HG03103 (cell line): ENCODE results near the gene ACIN1.

Experiments
- ATAC-seq: cut with Tn5 transposase; IDR thresholded peaks from one replicate; pipeline ENCODE4 v1.9.1; 2021; ENCODE audit warnings: low read depth; ENCODE audit not compliant: unreplicated experiment

ACIN1 gene

DNA sequence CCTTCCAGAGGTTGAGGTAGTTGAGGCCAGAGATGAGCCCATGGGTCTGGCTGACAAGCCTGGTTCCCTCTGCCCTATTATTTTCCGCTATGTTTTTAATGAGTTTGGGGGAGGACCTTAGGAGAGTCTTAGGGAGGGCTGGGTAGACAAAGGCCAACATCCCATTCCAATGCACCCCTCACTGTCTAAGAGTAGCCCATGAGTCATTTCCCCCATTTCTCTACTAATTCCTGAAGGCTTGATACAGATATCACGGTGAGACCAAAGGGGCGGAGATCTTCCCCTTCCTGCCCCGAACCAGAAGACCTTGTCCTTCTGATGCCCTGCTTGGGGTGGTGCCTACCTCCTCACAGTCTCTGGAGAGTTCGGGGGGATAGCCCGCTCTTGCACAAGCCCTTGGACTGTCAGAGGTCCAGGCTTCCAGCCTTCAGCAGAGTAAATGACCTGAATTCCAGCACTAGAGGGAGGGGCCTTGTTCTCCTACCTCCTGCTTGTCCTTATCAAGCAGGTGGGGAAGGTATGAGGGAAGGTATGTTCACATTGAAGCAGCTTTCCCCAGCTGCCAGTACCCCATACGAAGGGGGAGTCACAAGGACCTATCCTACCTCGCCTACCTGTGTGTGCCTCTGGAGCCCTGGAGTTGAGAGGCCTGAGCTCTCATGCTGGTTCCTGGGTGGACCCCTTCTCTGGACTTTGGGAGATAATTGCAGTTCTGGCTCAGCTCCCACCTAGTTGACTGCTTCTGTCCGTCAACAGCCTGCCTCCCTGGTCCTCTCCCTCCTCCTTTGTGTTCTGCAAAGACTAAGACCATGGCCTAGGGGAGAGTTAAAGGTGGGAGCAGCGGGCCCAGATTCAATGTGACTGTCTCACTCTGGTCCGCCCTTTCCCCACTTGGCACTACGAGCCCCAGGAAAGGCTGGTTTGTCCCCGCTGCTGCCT is 49.2 kb downstream of the ACIN1 start:
- ATAC-seq, result no peak

DNA sequence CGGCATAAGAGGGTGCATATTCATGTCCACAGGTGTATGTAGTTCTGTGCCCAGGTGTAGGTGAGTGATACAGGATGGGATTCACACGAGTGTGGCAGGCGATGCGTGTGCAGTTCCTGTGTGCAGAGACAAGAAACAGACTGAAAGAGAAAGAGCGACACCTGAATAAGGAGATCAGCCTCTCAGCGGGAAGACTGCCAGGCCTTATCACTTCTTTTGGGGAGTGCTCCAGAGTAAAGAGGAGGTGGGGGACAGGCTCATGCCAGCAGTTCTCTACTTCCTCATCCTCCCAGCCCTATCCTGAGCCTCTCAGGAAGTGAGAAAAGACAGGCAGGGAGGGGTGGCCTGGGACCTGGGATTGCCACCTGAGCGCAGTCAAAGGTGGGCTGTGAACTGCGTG is 50.1 kb downstream of the ACIN1 start:
- ATAC-seq, result no peak

DNA sequence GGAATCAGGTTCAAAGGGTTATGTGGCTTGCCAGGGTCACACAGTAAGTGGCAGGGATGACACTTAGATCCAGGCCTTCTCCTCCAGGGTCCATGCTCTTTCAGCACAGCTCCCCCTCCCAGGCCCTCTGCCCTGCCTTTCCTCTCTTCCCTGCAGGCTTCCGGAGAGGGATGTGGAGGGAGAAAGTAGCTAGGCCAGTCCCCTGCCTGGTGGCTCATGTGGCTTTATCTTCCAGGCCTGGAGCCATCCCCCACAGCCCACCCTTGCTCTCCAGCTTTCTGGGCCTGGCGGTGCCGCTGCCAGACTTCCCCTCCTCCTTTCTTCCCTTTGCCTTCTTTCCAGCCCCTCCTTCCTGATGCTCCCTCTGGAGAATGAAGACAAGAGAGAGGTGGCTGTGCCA is 51.2 kb downstream of the ACIN1 start:
- no peak for ATAC-seq

DNA sequence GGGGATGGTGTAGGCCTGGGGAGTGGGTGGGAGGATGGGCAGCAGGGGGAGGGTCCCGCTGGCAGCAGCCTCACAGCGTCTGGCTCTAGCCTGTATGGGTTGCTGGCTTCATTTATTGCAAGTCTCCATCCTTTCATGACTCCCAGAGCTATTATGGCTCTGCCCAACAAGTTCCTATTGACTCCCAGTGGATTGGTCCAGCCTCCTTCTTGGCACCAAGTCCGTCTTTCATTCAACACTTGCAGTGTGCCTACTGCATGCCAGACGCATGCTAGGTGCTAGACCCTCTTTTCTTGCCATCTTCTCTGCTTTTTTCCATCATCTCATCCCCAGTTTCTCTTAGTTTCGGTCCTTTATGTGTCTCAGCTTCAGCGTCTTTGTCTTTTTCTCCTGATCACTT is 51.8 kb downstream of the ACIN1 start:
- no peak for ATAC-seq

DNA sequence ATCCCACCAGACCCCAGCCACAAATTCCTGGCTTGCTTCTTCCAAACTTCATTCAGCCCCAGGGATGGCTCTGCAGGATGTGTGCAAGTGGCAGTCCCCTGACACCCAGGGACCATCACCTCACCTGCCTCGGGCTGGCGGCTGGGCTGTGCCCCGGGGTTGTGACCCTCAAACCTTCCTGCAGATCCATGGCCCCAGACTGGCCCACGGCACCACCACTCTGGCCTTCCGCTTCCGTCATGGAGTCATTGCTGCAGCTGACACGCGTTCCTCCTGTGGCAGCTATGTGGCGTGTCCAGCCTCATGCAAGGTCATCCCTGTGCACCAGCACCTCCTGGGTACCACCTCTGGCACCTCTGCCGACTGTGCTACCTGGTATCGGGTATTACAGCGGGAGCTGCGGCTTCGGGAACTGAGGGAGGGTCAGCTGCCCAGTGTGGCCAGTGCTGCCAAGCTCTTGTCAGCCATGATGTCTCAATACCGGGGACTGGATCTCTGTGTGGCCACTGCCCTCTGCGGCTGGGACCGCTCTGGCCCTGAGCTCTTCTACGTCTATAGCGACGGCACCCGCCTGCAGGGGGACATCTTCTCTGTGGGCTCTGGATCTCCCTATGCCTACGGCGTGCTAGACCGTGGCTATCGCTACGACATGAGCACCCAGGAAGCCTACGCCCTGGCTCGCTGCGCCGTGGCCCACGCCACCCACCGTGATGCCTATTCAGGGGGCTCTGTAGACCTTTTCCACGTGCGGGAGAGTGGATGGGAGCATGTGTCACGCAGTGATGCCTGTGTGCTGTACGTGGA is 52.6 kb downstream of the ACIN1 start, which contains the start of gene PSMB11:
Gene PSMB11 (plus strand): TSS at position 51 of the 804 bp plus-strand sequence. CDS start 14 bp downstream, at position 65.
- ATAC-seq, result no peak

DNA sequence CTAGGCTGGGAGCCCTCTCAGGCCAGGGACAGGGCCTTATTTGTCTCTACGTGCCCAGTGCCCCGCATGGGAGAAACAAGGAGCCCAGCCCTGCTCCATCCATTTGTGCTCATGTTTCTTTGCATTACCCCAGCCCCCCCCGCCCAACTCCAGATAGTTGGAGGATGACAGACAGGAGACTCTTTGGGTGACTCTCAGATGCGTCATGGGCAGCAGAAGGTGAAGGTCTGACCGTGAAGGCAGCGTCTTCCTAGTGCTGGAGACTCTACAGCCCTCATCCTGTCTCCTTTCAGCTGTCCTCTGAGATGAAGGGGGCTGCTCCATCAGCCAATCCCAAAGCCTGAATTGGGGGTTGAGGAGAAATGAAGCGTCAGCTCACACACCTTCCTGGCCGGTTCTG is 53.2 kb downstream of the ACIN1 start:
- ATAC-seq, result no peak

DNA sequence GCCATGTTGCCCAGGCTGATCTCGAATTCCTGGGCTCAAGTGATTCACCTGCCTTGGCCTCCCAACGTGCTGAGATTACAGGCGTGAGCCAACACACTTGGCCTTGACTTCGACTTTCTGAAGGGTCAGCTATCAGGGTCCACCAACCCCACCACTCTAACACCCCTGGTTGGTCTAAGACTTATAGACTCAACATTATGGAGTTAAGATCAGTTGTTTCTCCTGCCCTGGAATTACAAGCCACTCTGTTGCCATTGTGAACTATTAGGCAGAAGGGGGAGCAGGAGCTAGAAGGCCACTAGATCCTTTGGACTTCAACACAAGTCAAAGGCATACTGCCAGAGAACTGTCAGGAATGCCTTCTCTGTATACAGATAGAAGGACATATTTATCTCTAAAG is 54.8 kb downstream of the ACIN1 start:
- ATAC-seq, result no peak

DNA sequence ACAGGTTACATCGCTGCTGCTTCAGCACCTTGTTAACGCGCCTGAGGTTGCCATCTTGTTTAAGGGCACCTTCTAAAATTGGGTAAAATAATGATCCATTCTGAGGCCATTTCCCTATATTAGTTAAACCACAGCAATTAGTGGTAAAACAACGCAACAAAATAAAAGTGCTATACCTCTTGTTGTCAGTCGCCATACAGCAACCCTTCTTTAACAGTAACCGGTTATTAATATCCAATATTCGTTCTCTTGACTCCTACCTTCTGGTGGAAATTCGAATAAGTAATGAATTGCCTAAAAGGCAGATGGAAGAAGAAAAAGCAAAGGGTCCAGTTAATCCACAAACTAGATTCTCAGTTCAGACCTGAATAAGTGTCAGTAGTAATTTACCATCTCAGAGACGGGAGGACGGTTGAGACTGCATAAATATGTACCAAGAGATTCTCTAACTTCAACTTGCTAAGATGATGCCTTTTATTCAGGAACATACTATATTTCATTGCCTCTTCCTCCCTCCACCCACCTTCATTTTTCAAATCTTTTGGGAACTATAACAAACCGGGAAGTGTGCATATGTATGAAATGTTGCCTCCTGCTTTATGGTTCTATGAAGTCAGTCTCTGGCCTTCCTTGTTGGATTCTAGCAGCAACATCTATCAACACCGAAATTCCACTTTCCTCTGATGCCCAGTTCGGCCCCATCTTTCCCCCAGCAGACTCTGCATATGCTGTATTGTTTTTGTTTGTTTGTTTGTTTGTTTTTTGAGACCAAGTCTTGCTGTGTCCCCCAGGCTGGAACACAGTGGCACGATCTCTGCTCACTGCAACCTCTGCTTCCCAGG is 59.4 kb downstream of the ACIN1 start:
- ATAC-seq, result no peak

DNA sequence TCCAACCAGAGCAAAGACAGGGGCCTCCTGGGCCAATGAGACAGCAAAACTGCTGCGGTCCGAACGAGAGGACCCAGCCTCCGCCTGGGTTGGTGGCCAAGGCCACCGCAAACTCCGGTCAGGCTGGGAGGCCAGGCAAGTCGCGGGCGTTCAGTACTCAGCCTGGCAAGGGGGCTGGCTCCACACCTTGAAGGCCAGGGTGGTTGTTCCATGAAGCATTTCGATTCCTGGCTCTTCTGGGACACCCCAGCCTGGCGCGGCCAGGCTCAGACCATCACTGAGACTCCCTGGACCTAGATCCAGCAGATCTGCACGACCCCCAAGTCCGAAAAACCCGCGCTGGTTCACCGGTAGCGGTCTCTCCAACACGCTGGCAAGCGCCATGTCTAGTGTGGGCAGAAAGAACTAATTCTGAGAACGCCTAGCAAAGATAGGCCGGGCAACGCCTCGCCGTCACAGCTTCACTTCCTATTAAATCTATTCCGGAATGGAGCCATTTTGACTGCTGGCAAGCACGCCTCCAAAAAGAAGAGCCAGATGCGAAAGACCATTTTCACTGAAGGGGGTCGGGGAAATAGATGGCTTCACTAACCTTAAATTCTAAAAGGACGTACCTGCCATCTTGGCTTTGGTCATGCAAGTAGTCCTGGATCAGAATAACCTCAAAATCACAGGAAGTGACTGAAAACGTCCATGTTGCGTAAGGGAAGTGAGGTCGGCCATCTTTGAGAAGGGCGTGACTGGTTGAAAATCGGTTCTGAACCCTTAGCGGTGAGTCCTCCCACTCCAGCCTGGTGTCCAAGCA is 60.2 kb downstream of the ACIN1 start, which contains the start of gene PSMB5:
Gene PSMB5 (minus strand): TSS at position 403 of the 805 bp plus-strand sequence. CDS start 19 bp downstream, at position 384.
- peak; percentile 94 for ATAC-seq

DNA sequence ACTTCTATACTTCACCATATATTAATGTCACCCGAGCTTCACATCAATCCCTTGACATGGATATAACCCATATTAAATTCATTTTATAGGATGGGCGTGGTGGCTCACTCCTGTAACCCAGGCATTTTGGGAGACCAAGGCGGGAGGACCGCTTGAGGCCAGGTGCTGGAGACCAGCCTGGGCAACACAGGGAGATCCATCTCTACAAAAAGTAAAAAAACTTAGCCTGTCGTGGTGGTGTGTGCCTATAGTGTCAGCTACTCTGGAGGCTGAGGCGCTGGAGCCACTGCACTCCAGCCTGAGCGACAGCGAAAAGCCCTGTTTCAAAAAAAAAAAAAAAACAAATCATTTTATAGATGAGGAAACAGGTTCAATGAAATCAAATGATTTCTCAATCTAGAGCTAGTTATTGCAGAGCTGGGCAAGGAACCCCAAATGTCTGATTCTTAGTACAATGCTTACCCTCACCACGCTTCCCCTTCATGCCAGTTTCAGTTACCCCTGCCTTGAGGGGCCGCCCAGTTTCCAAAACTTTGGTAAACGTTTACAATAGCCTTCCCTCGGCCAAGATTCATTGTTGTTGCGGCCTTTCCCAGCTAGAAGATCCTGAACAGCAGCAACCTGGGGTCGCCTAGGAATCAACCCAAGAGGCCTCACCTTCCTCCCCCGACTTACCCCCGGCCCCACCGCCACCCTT is 61.0 kb downstream of the ACIN1 start:
- no peak for ATAC-seq

DNA sequence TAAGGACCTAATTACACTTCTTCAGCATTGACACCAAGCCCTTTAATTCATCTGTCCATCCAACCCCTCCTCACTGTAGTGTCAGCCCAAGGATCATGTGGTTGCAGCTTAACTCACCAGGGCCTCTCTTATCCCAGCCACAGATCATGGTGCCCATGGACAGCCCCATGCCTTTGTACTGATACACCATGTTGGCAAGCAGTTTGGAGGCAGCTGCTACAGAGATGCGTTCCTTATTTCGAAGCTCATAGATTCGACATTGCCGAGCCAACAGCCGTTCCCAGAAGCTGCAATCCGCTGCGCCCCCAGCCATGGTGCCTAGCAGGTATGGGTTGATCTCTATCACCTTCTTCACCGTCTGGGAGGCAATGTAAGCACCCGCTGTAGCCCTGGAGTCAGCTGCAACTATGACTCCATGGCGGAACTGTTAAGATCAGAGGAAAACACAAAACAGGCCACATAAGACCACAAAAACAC is 61.6 kb downstream of the ACIN1 start:
- ATAC-seq, result no peak

DNA sequence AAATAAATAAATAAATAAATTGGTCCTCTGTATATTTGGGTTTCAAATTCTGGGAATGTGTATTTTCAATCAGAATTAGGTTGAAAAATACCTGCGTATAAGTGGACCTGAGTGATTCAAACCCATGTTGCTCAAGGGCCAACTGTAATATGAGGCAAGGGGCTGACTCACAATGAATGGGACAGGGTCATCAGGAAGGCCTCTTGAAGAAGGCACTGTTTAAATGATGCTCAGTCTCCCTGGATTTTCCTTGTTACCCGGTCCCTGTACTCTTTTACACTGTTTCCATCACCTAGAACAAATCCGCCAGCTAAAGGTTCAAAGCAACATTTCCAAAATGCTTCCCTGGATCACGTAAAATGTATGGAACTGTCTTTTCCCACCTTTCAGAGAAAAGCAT is 64.0 kb downstream of the ACIN1 start:
- ATAC-seq, result no peak

DNA sequence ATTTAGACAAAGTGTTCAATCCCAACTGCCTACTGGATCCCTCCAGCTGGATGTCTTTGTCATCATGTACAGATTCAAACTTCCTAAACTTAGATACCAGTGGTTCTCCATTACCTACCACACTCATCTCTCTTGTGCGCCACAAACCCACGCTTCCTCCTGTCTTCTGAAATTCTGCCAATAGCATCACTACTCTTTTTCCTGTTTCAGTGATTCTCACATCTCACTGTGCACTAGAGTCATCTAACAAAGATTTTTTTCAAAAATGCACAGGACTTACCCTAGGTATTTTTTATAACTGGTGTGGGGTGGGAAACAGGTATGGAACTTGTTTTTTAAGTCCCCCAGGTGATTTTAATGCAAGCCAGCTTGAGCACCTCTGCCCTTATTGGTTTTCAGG is 66.1 kb downstream of the ACIN1 start:
- no peak for ATAC-seq

DNA sequence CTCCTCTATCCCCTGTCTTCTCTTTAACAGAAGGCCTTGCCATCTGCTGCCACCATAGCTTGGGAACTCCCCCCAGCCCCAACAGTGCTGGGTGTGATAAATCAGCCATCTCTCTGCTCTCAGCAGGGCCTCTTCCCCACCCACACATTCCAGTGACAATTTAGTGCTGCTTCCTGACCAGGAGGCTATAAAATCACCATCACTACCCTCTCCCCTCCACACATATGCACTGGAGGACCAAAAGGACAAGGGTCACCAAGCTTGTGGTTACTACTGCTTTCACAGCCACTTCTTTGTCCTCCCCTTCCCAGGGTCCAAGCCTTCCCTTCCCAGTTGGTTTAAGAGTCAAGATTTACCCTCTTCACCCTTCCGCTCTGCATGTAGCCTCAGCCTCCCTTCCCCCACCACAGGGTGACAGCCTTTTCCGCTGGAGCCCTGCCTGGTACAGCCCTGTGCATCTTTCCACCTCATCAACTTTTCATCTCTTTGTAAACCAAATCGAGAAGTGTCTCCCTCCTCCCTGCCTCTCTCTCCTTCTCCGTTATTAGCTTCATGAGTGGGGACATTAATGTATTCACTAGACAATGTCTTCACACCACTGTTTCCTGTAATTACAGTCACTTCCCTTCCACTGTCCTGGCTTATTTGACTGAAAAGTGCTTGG is 69.7 kb downstream of the ACIN1 start:
- ATAC-seq, result no peak

DNA sequence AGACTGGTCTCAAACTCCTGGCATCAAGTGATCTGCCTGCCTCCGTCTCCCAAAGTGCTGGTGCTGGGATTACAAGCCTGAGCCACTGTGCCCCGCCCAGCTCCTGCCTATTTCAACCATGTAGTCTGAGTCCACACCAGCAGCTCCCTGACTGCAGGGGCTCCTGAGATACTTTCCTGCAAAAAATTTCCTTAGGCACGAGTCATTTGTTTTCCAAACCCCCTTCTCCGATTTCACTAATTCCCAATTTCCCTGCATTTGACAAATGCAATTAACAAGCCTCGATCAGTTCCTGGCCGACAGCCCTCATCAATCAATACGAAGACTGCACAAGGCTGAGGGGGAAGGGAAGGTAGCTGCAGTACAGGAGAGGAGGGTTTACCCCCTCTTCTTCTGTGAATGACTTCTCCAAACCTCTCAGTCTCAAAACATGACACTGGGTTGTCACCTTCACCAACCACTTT is 70.3 kb downstream of the ACIN1 start:
- ATAC-seq, result no peak

DNA sequence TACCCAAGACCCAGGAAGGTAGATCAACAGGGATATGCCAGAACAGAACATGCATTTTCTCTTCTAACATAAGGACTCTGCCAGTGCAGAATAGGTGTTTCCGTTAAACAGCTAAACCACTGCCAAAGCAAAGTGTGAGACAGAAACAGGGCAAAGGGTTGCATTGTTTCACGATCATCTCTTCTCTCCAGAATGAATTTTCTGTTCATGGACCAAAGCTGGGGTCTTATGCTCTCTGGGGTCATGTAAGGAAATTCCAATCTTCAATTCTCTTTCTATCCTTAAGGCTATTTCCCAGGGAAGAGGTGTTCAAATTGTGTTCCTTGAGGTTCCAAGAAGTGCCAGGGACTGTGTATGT is 71.2 kb downstream of the ACIN1 start:
- ATAC-seq, result no peak

DNA sequence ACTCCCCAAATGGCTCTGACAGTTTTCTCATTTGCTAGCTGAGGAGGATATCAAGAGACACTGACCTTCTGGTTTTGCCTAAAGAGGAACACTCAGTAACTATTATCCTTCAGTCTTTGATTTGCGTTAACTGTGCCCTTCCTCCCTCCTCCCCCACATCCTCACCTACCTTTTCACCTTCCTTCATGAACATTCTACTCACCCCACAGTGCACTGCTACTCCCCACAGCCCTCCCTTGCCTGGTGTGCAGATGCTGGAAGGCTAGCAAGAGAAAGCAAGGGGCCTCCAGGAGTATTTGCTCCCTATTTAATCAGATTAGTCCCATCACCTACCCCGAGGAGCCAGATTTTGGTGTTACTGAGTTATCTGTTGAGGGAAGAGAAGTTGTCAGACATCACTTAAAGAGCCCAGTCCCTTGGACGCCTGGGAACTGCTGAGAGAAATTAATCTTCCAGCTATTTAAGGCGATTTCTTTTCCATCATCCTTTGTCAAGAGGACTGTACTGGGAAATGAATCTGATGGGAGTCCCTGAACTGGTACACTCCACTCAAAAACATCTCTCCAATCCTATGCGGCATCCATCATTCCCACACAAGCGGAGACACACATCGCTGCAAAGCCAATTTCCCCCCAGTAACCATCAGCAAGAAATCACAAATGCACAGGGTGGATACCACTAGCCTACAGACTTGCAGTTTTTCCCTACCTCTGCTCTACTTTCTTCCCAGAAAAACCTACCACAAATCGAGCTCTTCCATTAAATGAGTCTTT is 71.7 kb downstream of the ACIN1 start:
- ATAC-seq, result no peak
